ENCODE measurements around the gene B4GALNT2.

- TF ChIP-seq CTCF (IDR thresholded peaks at IDR 0.05; ENCODE audit: poor library complexity, severe bottlenecking): no peak
- no peak for TF ChIP-seq POLR2AphosphoS5 (IDR thresholded peaks at IDR 0.05)
- no peak for TF ChIP-seq SMC3 (conservative IDR thresholded peaks at IDR 0.05; ENCODE audit: poor library complexity)
- TF ChIP-seq EP300 (conservative IDR thresholded peaks at IDR 0.05; ENCODE audit: poor library complexity, severe bottlenecking): no peak
- no peak for TF ChIP-seq RAD21 (conservative IDR thresholded peaks at IDR 0.05)
- no peak for TF ChIP-seq EZH2 (IDR thresholded peaks at IDR 0.05; ENCODE audit: borderline replicate concordance, insufficient read depth, low read length, poor library complexity, severe bottlenecking)
These were observed 46.8 kb upstream of the B4GALNT2 start for GRCh38 chr17:49085565-49086315.
